Activated CD4-positive, CD25-positive, alpha-beta regulatory T cell treated with anti-CD3 and anti-CD28 coated beads, Interleukin-2, amount 50 U/mL, for 24 hours (primary cell): ENCODE results near the gene ZFP92.

Experiments
- ATAC-seq, 2 donors: fragments of 150-1000 bp; cut with Tn5 transposase; one replicate each; pipeline ENCODE4 v1.10.0; 2021; ENCODE audit warnings: mild to moderate bottlenecking in 1 of 2, moderate library complexity in 1 of 2

The ZFP92 gene

GRCh38 chrX:153457827-153458466 lies 46.7 kb downstream of the ZFP92 start:
- no peak for ATAC-seq

GRCh38 chrX:153458476-153458875 lies 47.2 kb downstream of the ZFP92 start:
- no peak for ATAC-seq

GRCh38 chrX:153459986-153460385 lies 48.7 kb downstream of the ZFP92 start:
- ATAC-seq = no peak

- ATAC-seq = peak in 1 of 2 donors; percentile 41
Observed at GRCh38 chrX:153460826-153461225, 49.6 kb downstream of the ZFP92 start.
